Left renal pelvis (tissue), 4 donors: ENCODE measurements around the gene KCNIP4. TPM values are rescaled to one million over a fixed set of nuclear protein-coding genes. Genes with fewer than 3 reads are reported as not detected.

Experiments
- DNase-seq, 4 donors: peaks; one replicate each; pipeline ENCODE4 v3.0.0-alpha.2; 2013; ENCODE audit warnings: low read depth in 4 of 4, low spot score in 3 of 4
- polyA plus RNA-seq, 4 donors: library from polyadenylated mRNA; unstranded; fragments of 120-200 nt; gene quantifications; one replicate each; pipeline ENCODE4 v1.2.1, GENCODE V29; 2013; ENCODE audit not compliant: insufficient read length in 4 of 4

The KCNIP4 gene
- polyA plus RNA-seq, 4 donors: 12.1 to 21.9 (median 16.0) TPM

DNA sequence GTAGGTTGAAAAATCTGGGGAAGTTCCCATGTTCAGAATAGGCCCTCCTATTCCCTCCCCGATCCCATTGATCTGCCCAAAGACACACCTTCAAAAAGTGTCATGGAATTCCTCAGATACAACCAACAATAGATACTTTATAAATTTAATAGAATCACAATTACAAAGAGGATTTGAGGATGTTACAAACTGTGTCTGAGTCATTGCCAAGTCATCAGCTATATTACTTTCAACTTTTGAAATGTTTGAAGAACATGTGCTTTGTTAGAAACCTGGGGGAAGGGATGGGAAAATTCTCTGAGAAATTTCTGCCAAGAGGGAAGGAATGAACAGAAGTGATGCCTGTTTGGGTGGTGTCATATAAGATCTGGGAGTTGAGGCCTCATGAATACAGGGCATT lies 46.7 kb downstream of the KCNIP4 start:
- DNase-seq: no peak

DNA sequence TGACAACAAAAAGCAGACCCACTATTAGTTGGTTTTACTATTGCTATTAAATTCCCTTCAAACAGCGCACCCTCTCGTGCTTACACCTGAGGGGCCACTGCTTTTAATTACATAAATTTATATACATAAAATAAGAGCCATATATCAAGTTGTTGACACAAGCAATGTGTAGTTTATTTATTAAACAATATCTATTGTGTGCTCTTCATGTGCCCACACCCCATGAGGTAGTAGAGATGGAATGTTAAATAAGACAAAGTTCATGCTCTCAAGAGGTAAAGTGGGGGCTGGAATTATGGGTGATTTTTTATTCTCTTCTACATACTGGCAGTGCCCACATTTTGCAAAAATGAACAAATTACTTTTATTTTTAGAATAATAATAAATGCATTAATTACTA lies 47.3 kb downstream of the KCNIP4 start:
- no peak for DNase-seq

DNA sequence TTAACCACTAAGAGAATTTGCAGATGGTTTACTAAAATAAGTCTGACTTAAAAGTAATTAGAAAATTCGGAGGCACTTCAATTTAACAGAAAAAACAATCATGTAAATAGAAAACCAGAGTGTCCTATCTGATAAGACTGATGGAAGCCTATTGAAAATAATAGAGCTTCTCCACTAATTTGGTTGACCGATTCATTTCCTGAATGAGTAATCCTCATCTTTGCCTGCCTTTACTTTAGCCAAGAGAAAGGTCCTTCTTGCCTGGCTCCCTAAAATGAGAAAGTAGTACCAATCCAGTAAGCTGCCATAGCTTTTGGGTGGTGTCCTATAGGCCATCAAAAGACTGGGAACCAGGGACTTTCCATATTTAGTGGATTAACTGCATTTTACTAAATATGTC lies 48.4 kb downstream of the KCNIP4 start:
- no peak for DNase-seq

DNA sequence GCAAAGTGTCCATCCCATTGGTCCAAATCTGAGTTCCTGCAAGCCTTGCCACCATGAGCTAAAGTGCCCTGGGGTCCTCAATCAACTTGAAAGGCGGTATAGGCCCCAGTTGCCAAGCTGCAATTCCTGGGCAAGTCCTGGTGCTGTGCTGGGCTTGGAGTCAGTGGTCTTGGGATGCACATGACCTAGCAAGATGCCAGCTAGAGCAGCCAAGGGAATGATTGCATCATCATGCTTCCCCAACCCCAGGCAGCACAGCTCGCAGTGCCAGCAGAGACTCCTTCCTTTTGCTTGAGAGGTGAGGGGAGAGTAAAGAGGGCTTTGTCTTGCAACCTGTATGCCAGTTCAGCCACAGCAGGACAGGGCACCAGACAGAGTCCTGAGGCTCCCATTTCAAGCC lies 50.5 kb downstream of the KCNIP4 start:
- no peak for DNase-seq

DNA sequence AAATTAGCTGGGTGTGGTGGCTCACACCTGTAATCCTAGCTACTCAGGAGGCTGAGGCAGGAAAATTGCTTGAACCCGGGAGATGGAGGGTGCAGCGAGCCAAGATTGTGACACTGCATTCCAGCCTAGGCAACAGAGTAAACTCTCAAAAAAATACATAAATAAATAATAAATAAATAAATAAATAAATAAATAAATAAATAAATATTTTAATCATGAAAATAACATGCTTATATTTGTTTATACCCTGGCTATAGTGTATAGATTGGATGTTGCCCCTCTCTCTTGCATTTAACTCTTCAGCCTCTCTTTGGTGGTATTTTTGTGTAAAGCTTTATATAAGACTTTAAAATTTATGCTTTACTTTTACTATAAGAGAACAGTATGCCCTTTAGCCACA lies 51.8 kb downstream of the KCNIP4 start:
- DNase-seq: no peak

DNA sequence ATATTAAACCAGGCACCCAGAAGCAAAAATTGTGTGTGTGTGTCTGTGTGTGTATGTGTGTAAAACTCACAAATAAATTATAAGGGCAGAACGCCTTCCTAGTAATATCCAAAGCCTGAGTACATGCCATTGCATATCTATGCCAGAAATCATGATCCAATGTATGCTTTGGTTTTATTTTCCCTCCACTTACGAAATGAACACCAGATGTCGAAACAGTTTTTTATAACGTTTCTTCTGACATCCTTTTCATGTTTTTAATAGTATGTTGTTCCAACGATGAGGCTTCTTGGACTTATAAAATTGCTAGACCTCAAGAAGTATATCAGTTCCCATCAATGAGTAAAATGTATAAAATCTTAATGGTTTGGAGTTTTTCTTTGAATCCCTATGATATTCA lies 55.4 kb downstream of the KCNIP4 start:
- no peak for DNase-seq

DNA sequence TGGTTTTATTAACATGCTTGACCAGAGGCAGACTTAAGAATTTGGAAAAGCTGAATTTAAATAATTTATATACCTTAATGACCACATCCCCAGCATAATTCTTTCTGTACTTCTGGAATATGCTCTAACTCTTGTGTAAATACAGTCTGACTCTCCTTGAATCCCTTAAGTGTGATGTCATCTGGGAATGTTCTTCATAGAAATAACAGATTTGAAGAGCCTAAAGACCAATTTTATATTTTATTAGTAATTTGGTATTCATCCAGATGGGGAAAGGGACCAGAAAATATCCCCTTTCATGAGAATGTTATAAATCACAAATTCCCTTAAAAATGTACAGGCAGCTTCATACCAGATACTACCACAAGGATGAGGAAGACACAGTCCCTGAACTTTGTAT lies 58.3 kb downstream of the KCNIP4 start:
- no peak for DNase-seq

DNA sequence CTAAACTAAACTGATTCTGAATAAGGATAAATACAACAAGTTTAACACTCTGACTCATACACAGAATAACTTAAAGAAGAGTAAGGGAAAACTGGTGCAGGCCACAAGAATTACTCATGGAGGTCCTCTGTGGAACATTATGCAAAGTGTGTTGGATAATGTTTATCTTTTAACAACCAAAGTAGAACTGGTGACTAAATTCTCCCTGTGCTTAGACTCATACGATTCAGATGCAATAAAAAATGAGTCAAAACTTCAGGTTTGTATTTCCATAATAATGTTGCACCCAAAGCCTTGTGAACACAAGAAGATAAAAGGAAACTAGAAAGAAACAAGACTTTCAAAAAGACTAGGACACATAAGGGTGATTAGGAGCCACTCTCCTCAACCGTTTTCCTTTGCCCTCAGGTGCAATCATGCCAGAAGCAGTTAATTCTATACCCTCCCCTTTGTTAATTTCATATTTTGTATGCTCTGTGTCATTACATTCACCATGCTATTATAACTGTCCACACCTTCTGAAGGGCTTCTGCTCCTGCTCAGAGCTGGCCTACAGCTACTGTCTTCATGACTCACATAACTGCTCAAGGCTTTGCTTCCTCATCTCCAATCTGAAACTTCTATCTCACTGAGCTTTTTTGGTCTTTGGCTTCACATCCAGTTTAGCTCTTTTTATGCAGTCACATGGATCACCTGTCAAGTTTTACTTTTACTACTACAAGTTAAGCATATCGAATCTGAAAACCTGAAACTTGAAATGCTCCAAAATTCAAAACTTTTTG lies 60.2 kb downstream of the KCNIP4 start:
- no peak for DNase-seq

DNA sequence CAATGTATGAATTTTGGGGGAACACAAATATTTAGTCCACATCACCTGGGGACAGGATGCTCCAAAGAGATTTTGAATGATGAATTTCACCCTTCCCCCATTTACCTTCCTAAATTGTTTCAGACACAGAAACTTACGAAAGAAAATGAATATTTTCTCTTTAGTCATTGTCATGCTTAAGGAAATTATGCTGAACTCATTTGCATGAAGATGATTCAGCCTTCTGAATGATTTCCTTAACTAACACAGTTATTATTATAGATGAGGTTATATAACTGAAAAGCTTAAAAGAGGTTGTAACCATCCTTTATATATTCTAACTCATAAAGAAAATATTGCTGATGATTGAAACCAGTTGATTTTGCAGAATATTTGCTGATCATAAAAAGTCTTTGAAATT lies 61.1 kb downstream of the KCNIP4 start:
- no peak for DNase-seq

DNA sequence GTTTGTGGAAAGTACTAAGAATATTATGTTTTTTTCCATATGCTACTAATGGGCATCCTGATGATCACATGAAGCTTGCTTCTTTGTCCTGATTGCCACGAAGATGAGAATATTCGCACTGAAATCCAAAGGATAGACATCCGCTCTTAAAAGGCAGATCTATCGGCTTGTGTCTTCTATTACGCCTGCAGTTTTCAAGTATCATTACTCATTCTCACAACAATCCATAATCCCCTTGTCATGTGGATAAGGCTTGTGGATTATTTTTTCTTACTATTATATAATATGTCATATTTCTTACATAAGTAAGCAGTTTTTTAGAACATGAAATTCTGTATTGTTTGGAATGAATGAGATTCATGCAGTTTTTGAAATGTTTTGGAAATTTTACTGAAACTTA lies 62.8 kb downstream of the KCNIP4 start:
- no peak for DNase-seq

DNA sequence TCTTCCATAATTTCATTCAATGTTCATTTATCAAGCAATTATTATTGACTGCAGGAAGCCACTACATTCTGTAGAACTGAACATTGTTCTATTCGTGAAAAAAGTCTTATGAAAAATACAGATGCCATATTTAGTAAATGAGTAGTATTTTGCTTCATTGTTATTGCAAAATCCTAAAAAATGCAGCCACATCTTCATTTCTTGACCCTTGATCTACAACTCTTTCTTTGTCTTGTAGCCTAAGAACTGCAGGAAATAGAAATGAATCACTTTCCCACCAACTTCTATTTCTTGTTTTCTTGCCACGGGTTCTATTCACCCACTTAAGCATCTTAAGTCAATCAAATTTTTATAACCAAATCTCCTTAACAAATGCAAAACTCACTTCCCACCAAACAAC lies 63.3 kb downstream of the KCNIP4 start:
- no peak for DNase-seq

DNA sequence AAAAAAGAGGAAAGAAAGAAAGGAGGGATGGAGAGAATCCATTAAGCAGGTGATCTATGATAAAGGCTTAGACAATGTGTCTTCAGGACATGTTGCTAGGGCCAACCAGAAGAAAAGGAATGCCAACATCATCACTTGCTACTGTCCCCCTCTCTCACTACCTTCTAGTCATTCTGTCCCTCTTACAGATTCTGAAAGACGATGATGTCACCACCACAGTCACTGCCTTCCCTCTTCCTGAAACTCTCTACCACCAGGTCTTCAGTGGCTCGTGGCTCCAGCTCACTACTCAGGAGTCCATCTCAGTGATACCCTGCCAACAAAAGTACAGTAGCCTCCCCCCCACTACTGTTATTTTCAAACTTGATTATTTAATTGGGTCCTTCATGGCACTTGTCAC lies 64.0 kb downstream of the KCNIP4 start:
- no peak for DNase-seq

DNA sequence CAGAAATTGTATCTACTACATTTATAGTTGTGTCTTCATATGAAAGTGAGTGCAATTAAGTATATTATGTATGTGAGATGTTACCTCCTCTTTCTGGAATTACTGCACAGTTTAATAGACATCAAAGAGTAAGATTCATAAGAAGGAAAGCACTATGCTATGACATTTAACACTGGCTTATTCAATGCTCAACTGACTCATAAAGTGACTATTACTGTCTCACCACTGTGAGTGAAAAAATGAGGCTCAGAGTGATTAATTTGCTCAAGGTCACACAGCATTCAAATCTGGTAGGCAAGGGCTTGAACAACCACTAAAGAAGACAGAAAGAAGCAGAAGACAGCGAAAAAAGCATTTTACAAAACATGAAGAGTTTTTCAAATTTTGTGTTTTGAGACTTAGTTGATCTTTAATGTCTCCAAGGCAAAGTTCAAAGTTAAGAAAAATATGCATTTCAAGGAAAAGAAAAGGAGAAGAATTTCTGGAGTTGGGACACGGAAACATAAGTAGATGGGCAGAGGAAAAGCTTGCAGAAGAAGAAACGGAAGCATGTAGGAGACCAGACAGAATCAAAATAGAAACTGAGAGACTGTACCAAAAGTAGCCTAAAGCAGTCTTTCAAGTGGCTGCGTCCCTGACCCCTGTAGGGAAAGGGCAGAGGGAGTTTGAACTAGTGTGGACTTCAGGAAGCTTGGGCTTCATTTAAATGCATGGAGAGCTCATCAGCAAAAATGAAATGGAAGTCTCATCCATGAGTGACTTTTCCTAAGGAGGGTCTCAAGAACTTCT lies 66.3 kb downstream of the KCNIP4 start:
- no peak for DNase-seq

DNA sequence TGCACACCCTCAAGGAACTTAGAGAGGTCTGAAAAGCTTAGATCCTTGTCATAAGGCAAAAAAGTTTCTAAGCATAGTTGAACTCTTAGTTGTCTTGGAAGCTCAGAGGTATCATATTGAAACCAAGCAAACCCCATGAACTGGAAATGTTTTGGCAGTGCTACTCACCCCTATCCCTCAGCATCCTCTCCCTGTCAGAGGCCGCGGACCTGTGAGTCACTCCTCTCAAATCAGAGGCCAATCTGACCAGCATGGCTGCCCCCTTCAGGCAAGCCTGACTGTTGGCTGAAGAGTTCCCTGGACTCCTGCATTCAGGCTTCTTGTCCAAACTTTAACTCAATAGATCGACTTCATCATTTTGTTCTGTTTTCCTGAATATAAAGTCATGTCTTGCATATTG lies 69.4 kb downstream of the KCNIP4 start:
- DNase-seq: no peak

DNA sequence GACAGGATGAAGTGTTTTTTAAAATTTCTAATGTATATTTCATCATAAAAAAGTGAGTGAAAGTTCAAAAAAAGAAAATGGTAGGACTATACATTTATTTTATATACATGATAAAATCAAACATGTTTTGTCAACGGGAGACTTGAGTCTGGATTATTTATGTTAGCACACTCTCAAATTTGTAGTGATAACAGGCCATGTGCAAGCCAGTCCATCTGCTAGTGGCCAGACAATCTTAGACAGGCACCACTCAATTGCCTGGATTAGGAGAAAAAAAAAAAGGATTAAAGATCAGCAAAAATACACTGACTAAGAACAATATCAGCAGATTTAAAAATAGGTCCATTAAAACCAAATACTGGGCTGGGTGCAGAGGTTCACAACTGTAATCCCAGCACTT lies 71.9 kb downstream of the KCNIP4 start:
- no peak for DNase-seq

DNA sequence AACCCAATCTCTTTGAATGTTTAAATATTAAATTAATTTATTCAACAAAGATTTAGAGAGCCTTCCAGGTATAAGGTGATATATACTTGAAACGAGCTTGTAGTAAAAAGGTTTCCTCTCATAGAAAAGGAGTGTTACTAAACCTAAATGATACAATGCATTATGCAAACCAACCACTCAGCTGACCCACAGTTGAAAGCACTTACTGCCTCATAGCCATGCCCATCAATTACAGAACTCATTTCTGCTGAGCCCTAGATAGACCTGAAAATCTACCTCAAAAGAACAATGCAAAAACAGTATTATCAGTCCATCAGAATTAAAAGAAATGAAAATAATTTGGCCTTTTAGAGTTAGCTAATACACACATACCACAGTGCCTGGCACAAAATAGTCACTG lies 75.4 kb downstream of the KCNIP4 start:
- no peak for DNase-seq

DNA sequence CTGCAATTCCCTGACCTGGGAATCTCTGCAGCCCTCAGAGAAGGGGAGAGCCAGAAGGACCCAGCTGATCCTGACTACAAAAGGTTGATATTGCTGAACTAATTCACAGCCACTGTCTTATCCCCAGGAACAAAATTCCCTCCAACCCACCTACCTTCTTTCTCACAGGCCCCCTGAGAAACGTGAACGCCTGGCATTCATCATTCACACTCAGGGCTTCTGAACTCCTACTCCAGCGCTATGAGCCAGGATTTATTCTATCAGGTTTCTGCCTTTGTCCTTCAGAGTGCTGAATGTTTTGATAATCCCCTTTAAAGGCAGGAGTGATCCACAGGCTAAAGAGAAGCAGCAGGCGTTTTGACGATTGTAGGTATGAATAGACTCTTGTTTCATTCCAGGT lies 76.5 kb downstream of the KCNIP4 start:
- DNase-seq: no peak

DNA sequence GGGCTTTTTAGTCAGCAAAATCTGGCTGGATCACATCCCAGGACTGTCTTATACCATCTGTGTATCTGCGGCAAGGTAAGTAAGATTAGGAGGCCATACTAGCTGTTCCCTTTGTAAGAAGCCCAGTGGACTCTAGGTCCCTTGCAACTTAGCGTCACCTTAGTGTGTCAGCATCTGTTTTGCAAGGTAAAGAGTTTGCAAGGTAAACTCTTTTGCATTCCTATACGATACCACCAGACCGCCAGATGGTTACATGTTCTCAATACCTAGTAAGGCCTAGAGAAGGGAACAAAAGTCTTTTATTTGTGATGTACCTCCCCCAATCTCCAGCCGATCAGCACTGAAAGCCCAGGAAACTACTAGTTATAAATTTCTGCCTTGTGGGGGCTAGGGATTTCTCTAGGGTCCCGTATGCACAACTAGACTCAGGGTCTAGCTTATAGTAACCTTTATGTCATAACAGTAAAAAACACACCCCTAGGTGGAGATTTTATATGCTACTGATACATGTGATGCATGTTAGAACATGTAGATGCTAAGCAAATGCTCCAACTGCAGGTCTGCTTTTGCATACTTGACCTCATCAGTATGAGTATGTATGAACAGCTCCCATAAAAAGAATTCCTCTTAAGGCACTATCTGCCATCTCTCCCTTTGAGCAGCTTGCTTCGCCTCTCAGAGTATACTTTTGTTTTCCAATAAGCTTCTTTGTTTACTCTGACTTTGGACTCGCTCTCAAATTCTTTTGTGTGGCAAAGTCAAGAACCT lies 78.4 kb downstream of the KCNIP4 start:
- no peak for DNase-seq

DNA sequence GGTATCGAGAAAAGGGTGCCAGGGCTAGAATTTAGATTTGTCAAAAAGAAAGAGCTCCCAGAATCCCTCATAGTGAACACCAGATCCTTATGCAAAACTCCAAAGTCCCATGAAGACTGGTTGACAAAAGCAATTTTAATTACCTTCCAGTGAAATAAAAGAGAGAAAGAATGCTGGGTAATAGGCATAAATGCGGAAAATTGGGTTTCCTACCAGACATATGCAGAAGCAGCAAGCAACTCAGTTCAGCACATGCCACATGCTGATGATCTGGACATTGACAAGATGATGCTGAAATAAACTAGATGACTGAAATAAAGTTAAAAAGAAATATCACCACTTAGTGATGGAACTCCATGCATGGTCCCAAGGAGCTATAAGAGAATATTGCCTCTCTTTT lies 83.9 kb downstream of the KCNIP4 start:
- no peak for DNase-seq

DNA sequence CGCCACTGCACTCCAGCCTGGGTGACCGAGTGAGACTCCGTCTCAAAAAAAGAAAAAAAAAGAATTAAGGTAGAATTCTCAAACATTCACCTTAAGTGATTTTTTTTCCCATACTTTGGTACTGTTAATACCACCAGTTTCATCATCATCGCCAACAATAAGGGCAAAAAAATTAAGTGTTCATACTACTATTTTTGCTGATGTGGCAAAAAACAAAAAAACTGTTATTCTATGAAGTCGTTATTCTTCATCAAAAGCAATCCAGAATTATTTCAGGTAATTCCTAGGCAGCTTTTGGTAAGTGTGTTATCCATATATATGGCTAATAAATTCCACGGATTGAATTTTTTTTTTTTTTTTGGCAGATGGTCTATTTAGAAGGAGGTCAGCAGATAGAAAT lies 85.7 kb downstream of the KCNIP4 start:
- DNase-seq: no peak

DNA sequence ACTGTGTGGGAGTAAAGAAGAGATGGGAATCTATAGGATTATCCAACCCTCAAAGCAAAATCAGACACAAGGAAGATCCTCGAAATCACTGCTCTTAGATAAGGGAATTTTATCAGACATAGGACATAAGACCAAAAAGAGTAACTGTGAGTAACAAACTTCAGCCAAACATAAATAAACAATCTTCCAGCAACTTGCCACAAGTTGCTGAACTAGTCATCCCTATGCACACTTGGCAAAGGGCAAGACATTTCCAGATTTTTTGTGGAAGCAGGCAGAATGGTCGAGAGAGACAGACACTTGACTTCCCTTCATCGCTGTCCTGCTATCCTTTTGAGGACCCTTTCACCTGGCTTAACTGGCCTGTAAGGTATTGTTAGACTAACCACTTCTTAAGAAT lies 89.6 kb downstream of the KCNIP4 start:
- DNase-seq: no peak

DNA sequence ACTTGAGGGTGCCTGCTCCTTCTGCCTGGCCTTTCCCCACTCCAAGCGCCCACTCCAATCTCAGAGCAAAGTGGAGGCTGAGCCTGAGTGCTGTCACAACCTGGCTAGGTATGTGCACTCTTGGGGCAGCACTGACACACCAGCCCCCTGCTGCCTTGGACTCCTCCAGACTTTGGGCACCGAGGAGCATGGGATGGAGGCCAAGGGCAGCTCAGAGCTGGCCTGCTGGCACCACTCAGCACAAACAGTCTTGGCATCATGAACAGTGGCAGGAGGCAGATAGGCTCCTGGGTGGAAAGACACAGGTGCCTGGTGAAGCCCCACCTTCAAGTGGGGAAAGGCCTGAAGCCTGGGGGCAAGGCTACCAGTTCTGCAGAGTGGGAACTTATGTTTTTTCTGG lies 91.8 kb downstream of the KCNIP4 start:
- no peak for DNase-seq
